Measurements from ENCODE around the gene FBXO15. TPM values are rescaled to one million over a fixed set of nuclear protein-coding genes. Genes with fewer than 3 reads are reported as not detected.

The FBXO15 gene
- total RNA-seq, 4 donors from 2014 or later: 0.28 to 0.60 (median 0.50) TPM; not detected in 1

GRCh38 chr18:74123200-74123599 lies 24.4 kb downstream of the FBXO15 start:
- ATAC-seq (ENCODE audit: low FRiP score): no peak
- DNase-seq (ENCODE audit: low spot score): no peak
- TF ChIP-seq CTCF (IDR thresholded peaks at IDR 0.05): no peak

GRCh38 chr18:74116633-74117554 lies 30.7 kb downstream of the FBXO15 start:
- ATAC-seq (ENCODE audit: low FRiP score): no peak

GRCh38 chr18:74115046-74115445 lies 32.6 kb downstream of the FBXO15 start:
- no peak for ATAC-seq (ENCODE audit: low FRiP score)
- no peak for DNase-seq (ENCODE audit: low spot score)
- TF ChIP-seq CTCF (IDR thresholded peaks at IDR 0.05): no peak

More at GRCh38 chr18:74116633-74117554, 30.7 kb downstream of the FBXO15 start:
- no peak for DNase-seq (ENCODE audit: low spot score)
- TF ChIP-seq CTCF (IDR thresholded peaks at IDR 0.05): no peak

- no peak for TF ChIP-seq CTCF (IDR thresholded peaks at IDR 0.05)
- ATAC-seq (ENCODE audit: low FRiP score) (no peak), DNase-seq (ENCODE audit: low spot score) (no peak)
Measured at GRCh38 chr18:74114116-74114515, 33.5 kb downstream of the FBXO15 start.

GRCh38 chr18:74113711-74114110 lies 33.9 kb downstream of the FBXO15 start:
- DNase-seq (ENCODE audit: low spot score) (no peak), ATAC-seq (ENCODE audit: low FRiP score) (no peak)
- no peak for TF ChIP-seq CTCF (IDR thresholded peaks at IDR 0.05)

GRCh38 chr18:74110976-74111375 lies 36.7 kb downstream of the FBXO15 start:
- DNase-seq (ENCODE audit: low spot score) (no peak), ATAC-seq (ENCODE audit: low FRiP score) (no peak)
- no peak for TF ChIP-seq CTCF (IDR thresholded peaks at IDR 0.05)

GRCh38 chr18:74110149-74110548 lies 37.5 kb downstream of the FBXO15 start:
- TF ChIP-seq CTCF (IDR thresholded peaks at IDR 0.05): no peak
- ATAC-seq (ENCODE audit: low FRiP score) (no peak), DNase-seq (ENCODE audit: low spot score) (no peak)

Measured in omental fat pad (tissue), 4 donors.